WTC11 (cell line): ENCODE results near the gene MATR3. TPM values are rescaled to one million over a fixed set of nuclear protein-coding genes. Genes with fewer than 3 reads are reported as not detected.

ENCODE experiments used
- ATAC-seq: fragments of 200-7000 bp; cut with Tn5 transposase; 2 replicates; pipeline ENCODE4 v1.10.0; 2021; ENCODE audit warnings: mild to moderate bottlenecking, moderate library complexity
- CTCF ChIA-PET: fragments of 300-600 bp; sonication (Branson Sonifier 250); formaldehyde crosslinking; loops from one replicate; lab custom pipeline; 2021; ENCODE audit warnings: antibody characterized with exemption; lab: Charles Lee
- POLR2A ChIA-PET: fragments of 350-600 bp; sonication (Branson Sonifier 250); formaldehyde crosslinking; loops from one replicate; lab custom pipeline; 2021; ENCODE audit warnings: antibody characterized with exemption; lab: Charles Lee
- DNase-seq: peaks from one replicate; pipeline ENCODE4 v3.0.0; 2021; ENCODE audit warnings: low spot score
- H3K27ac Mint-ChIP-seq: 2 replicates; pipeline ENCODE4 v1.8.0; 2021; ENCODE audit warnings: mixed read lengths
- H3K27me3 Mint-ChIP-seq: 2 replicates; pipeline ENCODE4 v1.8.0; 2021; ENCODE audit warnings: low read depth, mild to moderate bottlenecking, moderate library complexity, mixed read lengths
- H3K36me3 Mint-ChIP-seq: 2 replicates; pipeline ENCODE4 v1.8.0; 2021; ENCODE audit warnings: mixed read lengths
- H3K4me1 Mint-ChIP-seq: 2 replicates; pipeline ENCODE4 v1.8.0; 2022; ENCODE audit warnings: mixed read lengths
- H3K4me3 Mint-ChIP-seq: 2 replicates; pipeline ENCODE4 v1.8.0; 2021; ENCODE audit warnings: mild to moderate bottlenecking, moderate library complexity, mixed read lengths
- H3K9me3 Mint-ChIP-seq: 2 replicates; pipeline ENCODE4 v1.8.0; 2021; ENCODE audit warnings: mixed read lengths
- CREM ChIP-seq: sonication (generic); formaldehyde crosslinking; IDR thresholded peaks from 2 replicates; pipeline ENCODE4 v1.8.1; 2022; ENCODE audit warnings: mild to moderate bottlenecking, missing genetic modification reagents, moderate library complexity
- E2F5 ChIP-seq: sonication (generic); formaldehyde crosslinking; IDR thresholded peaks from 2 replicates; pipeline ENCODE4 v1.8.1; 2022; ENCODE audit warnings: mild to moderate bottlenecking, moderate library complexity, missing genetic modification reagents
- HMGA2 ChIP-seq: fragments of 250-450 bp; sonication (Bioruptor Pico); IDR thresholded peaks from 2 replicates; pipeline ENCODE4 v1.4.0; 2021; ENCODE audit warnings: mild to moderate bottlenecking, moderate library complexity
- KAT7 ChIP-seq: sonication (generic); formaldehyde crosslinking; IDR thresholded peaks from 2 replicates; pipeline ENCODE4 v1.8.1; 2023; ENCODE audit warnings: missing genetic modification reagents, mild to moderate bottlenecking, borderline replicate concordance
- MXD4 ChIP-seq: fragments of 250-450 bp; sonication (Bioruptor Pico); IDR thresholded peaks from 2 replicates; pipeline ENCODE4 v1.8.0; 2021; ENCODE audit warnings: mild to moderate bottlenecking, moderate library complexity, borderline replicate concordance
- NR2C2 ChIP-seq: sonication (generic); formaldehyde crosslinking; IDR thresholded peaks from 2 replicates; pipeline ENCODE4 v1.8.0; 2022; ENCODE audit warnings: mild to moderate bottlenecking, missing genetic modification reagents
- PRRX2 ChIP-seq: fragments of 250-450 bp; sonication (Bioruptor Pico); IDR thresholded peaks from 2 replicates; pipeline ENCODE4 v1.8.0; 2021; ENCODE audit warnings: mild to moderate bottlenecking
- SMAD3 ChIP-seq: sonication (generic); formaldehyde crosslinking; IDR thresholded peaks from 2 replicates; pipeline ENCODE4 v1.8.0; 2022; ENCODE audit warnings: missing genetic modification reagents, mild to moderate bottlenecking, borderline replicate concordance
- SMAD4 ChIP-seq: sonication (generic); formaldehyde crosslinking; IDR thresholded peaks from 2 replicates; pipeline ENCODE4 v1.8.0; 2022; ENCODE audit warnings: mild to moderate bottlenecking, missing genetic modification reagents
- STAT6 ChIP-seq: sonication (generic); formaldehyde crosslinking; conservative IDR thresholded peaks from 2 replicates; pipeline ENCODE4 v1.8.1; 2023; ENCODE audit warnings: mild to moderate bottlenecking, low read depth, missing genetic modification reagents, moderate library complexity
- ZNF121 ChIP-seq: sonication (generic); formaldehyde crosslinking; IDR thresholded peaks from 2 replicates; pipeline ENCODE4 v1.8.0; 2023; ENCODE audit warnings: missing genetic modification reagents
- ZNF138 ChIP-seq: sonication (generic); formaldehyde crosslinking; conservative IDR thresholded peaks from 2 replicates; pipeline ENCODE4 v1.8.1; 2022; ENCODE audit warnings: mild to moderate bottlenecking, moderate library complexity, missing genetic modification reagents
- ZNF219 ChIP-seq: sonication (generic); formaldehyde crosslinking; IDR thresholded peaks from 2 replicates; pipeline ENCODE4 v1.8.0; 2023; ENCODE audit warnings: missing genetic modification reagents, mild to moderate bottlenecking, borderline replicate concordance
- ZNF232 ChIP-seq: sonication (generic); formaldehyde crosslinking; IDR thresholded peaks from 2 replicates; pipeline ENCODE4 v1.8.0; 2022; ENCODE audit warnings: mild to moderate bottlenecking, missing genetic modification reagents
- ZNF263 ChIP-seq: sonication (generic); formaldehyde crosslinking; IDR thresholded peaks from 2 replicates; pipeline ENCODE4 v1.8.1; 2022; ENCODE audit warnings: low read depth, mild to moderate bottlenecking, moderate library complexity, missing genetic modification reagents
- ZNF281 ChIP-seq: sonication (generic); formaldehyde crosslinking; IDR thresholded peaks from 2 replicates; pipeline ENCODE4 v1.8.0; 2023; ENCODE audit warnings: mild to moderate bottlenecking, missing genetic modification reagents
- ZNF396 ChIP-seq: fragments of 250-450 bp; sonication (Bioruptor Pico); IDR thresholded peaks from 2 replicates; pipeline ENCODE4 v1.8.0; 2021; ENCODE audit warnings: mild to moderate bottlenecking, moderate library complexity, borderline replicate concordance
- ZNF423 ChIP-seq: fragments of 250-450 bp; sonication (Bioruptor Pico); IDR thresholded peaks from 2 replicates; pipeline ENCODE4 v2.1.2; 2022; ENCODE audit warnings: mild to moderate bottlenecking, moderate library complexity
- ZNF425 ChIP-seq: fragments of 250-450 bp; sonication (Bioruptor Pico); conservative IDR thresholded peaks from 2 replicates; pipeline ENCODE4 v1.9.0; 2021; ENCODE audit warnings: mild to moderate bottlenecking
- total RNA-seq: library from RNA; stranded (reverse); gene quantifications from 3 replicates; pipeline ENCODE4 v1.2.3, GENCODE V29; 2021
- TF ChIP-seq, protein P1 (sequence below): sonication (generic); formaldehyde crosslinking; IDR thresholded peaks from 2 replicates; pipeline ENCODE4 v1.8.1; 2023; ENCODE audit warnings: mild to moderate bottlenecking, missing genetic modification reagents, moderate library complexity
- TF ChIP-seq, protein P2 (sequence below): sonication (generic); formaldehyde crosslinking; IDR thresholded peaks from 2 replicates; pipeline ENCODE4 v1.8.0; 2022; ENCODE audit warnings: mild to moderate bottlenecking, missing genetic modification reagents
- TF ChIP-seq, protein P3 (sequence below): sonication (generic); formaldehyde crosslinking; IDR thresholded peaks from 2 replicates; pipeline ENCODE4 v1.8.0; 2022; ENCODE audit warnings: missing genetic modification reagents
- TF ChIP-seq, protein P4 (sequence below): fragments of 250-450 bp; sonication (Bioruptor Pico); IDR thresholded peaks from 2 replicates; pipeline ENCODE4 v1.9.0; 2021; ENCODE audit warnings: mild to moderate bottlenecking

MATR3 gene
- total RNA-seq, 1 experiment from 2014 or later, result 290 TPM

- TF ChIP-seq PRRX2 (CRISPR knock-in tag), result no peak
- TF ChIP-seq, protein P1, sequence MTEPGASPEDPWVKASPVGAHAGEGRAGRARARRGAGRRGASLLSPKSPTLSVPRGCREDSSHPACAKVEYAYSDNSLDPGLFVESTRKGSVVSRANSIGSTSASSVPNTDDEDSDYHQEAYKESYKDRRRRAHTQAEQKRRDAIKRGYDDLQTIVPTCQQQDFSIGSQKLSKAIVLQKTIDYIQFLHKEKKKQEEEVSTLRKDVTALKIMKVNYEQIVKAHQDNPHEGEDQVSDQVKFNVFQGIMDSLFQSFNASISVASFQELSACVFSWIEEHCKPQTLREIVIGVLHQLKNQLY (CRISPR knock-in tag), result no peak
- TF ChIP-seq ZNF281 (CRISPR knock-in tag), result peak; percentile 29; the same call in 1 of the 2 replicates
- TF ChIP-seq ZNF425 (CRISPR knock-in tag), result no peak
- TF ChIP-seq NR2C2 (CRISPR knock-in tag), result no peak
- no peak for TF ChIP-seq MXD4 (CRISPR knock-in tag)
- TF ChIP-seq E2F5 (CRISPR knock-in tag), result no peak
- TF ChIP-seq ZNF219 (CRISPR knock-in tag), result no peak
- TF ChIP-seq CREM (CRISPR knock-in tag), result no peak
- TF ChIP-seq HMGA2 (CRISPR knock-in tag), result no peak
- TF ChIP-seq ZNF263 (CRISPR knock-in tag), result no peak
- TF ChIP-seq ZNF138 (CRISPR knock-in tag), result no peak
- TF ChIP-seq, protein P2, sequence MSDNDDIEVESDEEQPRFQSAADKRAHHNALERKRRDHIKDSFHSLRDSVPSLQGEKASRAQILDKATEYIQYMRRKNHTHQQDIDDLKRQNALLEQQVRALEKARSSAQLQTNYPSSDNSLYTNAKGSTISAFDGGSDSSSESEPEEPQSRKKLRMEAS (CRISPR knock-in tag), result 0 out of 2 replicates have a peak, but pooled peaks have one; percentile 23
- TF ChIP-seq SMAD3, result no peak
- TF ChIP-seq ZNF232 (CRISPR knock-in tag), result no peak
- no peak for TF ChIP-seq SMAD4 (CRISPR knock-in tag)
- TF ChIP-seq ZNF423 (CRISPR knock-in tag), result no peak
These were observed 30.6 kb upstream of the MATR3 start (continued) for GRCh38 chr5:139262742-139263445.

- 0 out of 2 replicates have a peak overlapping the region, but pooled peaks have one; percentile 23 for H3K27ac Mint-ChIP-seq
- DNase-seq (no peak), ATAC-seq (no peak)
- H3K4me3 Mint-ChIP-seq, result no peak overlapping the region
- H3K27me3 Mint-ChIP-seq, result no peaks in the 10 kb centered on the region; the same call in 1 of the 2 replicates
- H3K36me3 Mint-ChIP-seq, result no peaks in the 10 kb centered on the region
- H3K9me3 Mint-ChIP-seq, result no peaks in the 10 kb centered on the region
- ChIA-PET CTCF (no interaction called here), POLR2A (no interaction called here)
- peaks cover 22% of the 10 kb centered on the region for H3K4me1 Mint-ChIP-seq
- TF ChIP-seq, protein P3, sequence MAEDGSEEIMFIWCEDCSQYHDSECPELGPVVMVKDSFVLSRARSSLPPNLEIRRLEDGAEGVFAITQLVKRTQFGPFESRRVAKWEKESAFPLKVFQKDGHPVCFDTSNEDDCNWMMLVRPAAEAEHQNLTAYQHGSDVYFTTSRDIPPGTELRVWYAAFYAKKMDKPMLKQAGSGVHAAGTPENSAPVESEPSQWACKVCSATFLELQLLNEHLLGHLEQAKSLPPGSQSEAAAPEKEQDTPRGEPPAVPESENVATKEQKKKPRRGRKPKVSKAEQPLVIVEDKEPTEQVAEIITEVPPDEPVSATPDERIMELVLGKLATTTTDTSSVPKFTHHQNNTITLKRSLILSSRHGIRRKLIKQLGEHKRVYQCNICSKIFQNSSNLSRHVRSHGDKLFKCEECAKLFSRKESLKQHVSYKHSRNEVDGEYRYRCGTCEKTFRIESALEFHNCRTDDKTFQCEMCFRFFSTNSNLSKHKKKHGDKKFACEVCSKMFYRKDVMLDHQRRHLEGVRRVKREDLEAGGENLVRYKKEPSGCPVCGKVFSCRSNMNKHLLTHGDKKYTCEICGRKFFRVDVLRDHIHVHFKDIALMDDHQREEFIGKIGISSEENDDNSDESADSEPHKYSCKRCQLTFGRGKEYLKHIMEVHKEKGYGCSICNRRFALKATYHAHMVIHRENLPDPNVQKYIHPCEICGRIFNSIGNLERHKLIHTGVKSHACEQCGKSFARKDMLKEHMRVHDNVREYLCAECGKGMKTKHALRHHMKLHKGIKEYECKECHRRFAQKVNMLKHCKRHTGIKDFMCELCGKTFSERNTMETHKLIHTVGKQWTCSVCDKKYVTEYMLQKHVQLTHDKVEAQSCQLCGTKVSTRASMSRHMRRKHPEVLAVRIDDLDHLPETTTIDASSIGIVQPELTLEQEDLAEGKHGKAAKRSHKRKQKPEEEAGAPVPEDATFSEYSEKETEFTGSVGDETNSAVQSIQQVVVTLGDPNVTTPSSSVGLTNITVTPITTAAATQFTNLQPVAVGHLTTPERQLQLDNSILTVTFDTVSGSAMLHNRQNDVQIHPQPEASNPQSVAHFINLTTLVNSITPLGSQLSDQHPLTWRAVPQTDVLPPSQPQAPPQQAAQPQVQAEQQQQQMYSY, result no peak
- TF ChIP-seq ZNF232 (CRISPR knock-in tag), result no peak
- TF ChIP-seq ZNF138 (CRISPR knock-in tag), result no peak
- TF ChIP-seq, protein P4, sequence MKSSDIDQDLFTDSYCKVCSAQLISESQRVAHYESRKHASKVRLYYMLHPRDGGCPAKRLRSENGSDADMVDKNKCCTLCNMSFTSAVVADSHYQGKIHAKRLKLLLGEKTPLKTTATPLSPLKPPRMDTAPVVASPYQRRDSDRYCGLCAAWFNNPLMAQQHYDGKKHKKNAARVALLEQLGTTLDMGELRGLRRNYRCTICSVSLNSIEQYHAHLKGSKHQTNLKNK (CRISPR knock-in tag), result no peak
- TF ChIP-seq ZNF121 (CRISPR knock-in tag), result no peak
- no peak for TF ChIP-seq ZNF396 (CRISPR knock-in tag)
- no peak for TF ChIP-seq STAT6
- TF ChIP-seq KAT7 (CRISPR knock-in tag), result no peak
These were observed 30.0 kb upstream of the MATR3 start for GRCh38 chr5:139263536-139263935.
